Measurements from ENCODE around the gene B4GALT2.

DNA sequence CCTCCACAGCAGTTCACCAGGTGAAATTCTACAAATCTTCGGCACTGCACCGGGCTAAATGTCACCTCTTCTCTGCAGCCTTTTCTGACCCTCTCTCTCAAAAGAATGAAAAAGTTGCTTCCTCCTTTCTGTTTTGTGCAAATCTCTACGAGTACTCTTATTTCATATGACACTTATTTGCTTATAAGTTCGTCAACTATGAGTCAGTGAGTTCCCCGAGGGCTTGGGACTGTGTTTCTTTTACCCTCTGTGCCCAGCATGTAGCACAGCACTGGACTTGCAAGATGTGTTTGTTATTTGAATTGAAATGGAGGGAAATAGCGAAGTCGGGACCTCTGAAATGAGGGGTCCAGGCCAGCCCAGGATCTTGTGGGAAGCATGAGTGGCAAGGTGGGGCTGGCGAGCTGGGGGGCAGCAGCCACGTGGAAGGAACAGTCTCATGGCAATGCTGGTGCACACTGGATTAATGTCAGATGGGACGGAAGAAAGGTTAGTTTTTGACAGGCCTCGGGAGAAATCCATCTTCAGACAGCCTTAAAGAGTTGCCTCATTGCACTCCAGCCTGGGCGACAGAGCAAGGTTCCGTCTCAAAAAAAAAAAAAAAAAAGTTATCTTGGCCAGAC, 46.0 kb downstream of the B4GALT2 start:
- TF ChIP-seq EP300 (IDR thresholded peaks at IDR 0.05; ENCODE audit: borderline replicate concordance in 1 of 2, control insufficient read depth in 1 of 2, low read depth in 2 of 2, low read length in 2 of 2), result no peak
- no peak for TF ChIP-seq POLR2AphosphoS5 (IDR thresholded peaks at IDR 0.05; ENCODE audit: low read length)
- TF ChIP-seq BCL3 (IDR thresholded peaks at IDR 0.05; ENCODE audit: borderline replicate concordance, insufficient read depth, low read depth, low read length, poor library complexity, severe bottlenecking), result no peak
- TF ChIP-seq RAD21 (IDR thresholded peaks at IDR 0.05; ENCODE audit: insufficient read depth, low read depth, low read length), result no peak
- TF ChIP-seq CEBPB (IDR thresholded peaks at IDR 0.05; ENCODE audit: borderline replicate concordance in 1 of 2, low read depth in 2 of 2, low read length in 2 of 2), result no peak
- TF ChIP-seq MYB (IDR thresholded peaks at IDR 0.05; ENCODE audit: borderline replicate concordance, low read depth, low read length), result no peak
- TF ChIP-seq ETV6 (conservative IDR thresholded peaks at IDR 0.05 in 1 of 2, IDR thresholded peaks at IDR 0.05 in 1 of 2; ENCODE audit: borderline replicate concordance in 1 of 2, low read depth in 1 of 2), result no peak
- no peak for TF ChIP-seq ZNF384 (IDR thresholded peaks at IDR 0.05; ENCODE audit: borderline replicate concordance, low read depth, low read length)

All from GM12878 (cell line).